B cell (primary cell): ENCODE measurements around the gene PPP3R1.

Experiments
- CTCF ChIP-seq: fragments of 200-600 bp; IDR thresholded peaks from one replicate; pipeline ENCODE4 v1.8.0; 2022; ENCODE audit warnings: antibody characterized with exemption, mild to moderate bottlenecking
- EZH2 ChIP-seq: IDR thresholded peaks from 2 replicates; pipeline ENCODE4 v1.6.1; 2012; ENCODE audit warnings: borderline replicate concordance, low read depth, mild to moderate bottlenecking, moderate library complexity, low read length; ENCODE audit not compliant: insufficient read depth, poor library complexity, severe bottlenecking

GRCh38 chr2:68185541-68186164 is 66.7 kb downstream of the PPP3R1 start:
- TF ChIP-seq CTCF (peak; percentile 93), EZH2 (no peak)
